ENCODE data around the gene B4GALT3.
A peak's percentile ranks its signal among the peaks of the same experiment; 100 is the strongest.
"Not testable (repeated sequence)": the region's sequence is repeated elsewhere in the genome, so short reads cannot be mapped to it uniquely, and the experiment has no call there.

The B4GALT3 gene

GRCh38 chr1:161177112-161177935 is at the start of gene B4GALT3:
TSS of gene B4GALT3 (minus strand) at chr1:161177507. CDS start at chr1:161176060, 1,447 bp downstream.
- DNase-seq, result peak; percentile 70

DNA sequence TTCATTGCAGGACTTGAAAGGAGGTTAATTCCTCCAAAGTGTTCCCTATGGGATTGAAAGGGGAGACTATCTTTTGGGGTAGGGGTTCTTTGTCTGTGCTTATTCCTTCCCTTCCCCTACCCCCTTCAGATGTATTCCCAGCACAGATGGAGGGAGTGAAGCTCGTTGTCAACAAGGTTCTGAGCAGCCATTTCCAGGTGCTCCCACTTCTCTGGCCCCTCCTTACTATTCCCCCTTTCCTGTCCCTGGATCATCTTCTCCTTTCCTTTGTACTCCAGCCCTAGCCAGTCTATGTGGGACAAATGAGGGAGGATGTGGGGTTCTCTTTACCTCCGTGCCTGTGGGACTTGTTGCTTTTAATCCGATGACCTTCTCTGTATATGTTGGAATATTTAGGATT is 49.5 kb upstream of the B4GALT3 start:
- DNase-seq, result no peak

DNA sequence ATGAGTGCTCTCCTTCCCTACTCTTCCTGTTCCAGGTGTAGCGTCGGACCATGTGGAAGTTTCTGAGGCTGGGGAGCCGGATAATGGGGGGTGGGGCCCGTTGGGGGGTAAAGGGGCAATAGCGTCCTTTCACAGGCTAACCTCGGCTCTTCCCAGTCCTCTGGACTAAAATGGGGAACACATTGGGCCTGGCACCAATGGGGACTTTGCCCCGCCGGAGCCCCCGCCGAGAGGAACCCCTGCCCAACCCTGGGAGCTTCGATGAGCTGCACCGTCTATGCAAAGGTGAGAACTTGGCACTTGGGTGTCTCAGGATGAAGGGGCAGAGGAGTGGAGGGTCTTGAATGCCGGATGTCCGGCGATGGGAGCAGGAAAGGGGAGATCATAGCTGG is 49.0 kb upstream of the B4GALT3 start:
- no peak for DNase-seq

GRCh38 chr1:161225534-161226319 is 48.4 kb upstream of the B4GALT3 start, which contains the start of gene TOMM40L:
TSS of gene TOMM40L (plus strand) at chr1:161226060. CDS start at chr1:161226490, 430 bp downstream.
- peak; percentile 69 for DNase-seq

DNA sequence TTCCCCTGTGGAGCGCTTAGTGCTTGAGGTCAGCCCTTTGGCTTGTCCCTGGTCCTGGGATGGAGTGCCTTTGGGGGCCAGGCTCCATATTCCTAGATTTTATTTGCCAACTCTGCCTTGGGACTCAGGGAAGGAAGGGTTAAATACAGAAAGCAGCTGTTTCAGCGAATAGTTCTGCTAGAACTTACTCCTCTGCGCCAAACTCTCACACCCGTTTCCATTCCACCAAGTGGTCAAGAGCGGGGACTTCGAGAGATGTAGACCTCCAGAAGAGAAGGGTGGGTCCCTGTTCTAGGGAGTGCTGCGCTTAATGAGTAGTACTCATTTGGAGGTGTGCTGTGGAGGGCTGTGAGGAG is 47.8 kb upstream of the B4GALT3 start:
- DNase-seq, result no peak

DNA sequence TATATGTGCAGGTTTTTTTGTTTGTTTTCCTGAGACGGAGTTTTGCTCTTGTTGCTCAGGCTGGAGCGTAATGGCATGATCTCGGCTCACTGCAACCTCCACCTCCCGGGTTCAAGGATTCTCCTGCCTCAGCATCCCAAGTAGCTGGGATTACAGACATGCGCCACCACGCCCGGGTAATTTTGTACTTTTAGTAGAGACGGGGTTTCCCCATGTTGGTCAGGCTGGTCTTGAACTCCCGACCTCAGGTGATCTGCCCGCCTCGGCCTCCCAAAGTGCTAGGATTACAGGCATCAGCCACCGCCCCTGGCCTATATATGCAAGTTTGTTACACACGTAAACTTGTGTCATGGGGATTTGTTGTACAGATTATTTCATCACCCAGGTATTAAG is 47.4 kb upstream of the B4GALT3 start:
- DNase-seq, result not testable (repeated sequence)

DNA sequence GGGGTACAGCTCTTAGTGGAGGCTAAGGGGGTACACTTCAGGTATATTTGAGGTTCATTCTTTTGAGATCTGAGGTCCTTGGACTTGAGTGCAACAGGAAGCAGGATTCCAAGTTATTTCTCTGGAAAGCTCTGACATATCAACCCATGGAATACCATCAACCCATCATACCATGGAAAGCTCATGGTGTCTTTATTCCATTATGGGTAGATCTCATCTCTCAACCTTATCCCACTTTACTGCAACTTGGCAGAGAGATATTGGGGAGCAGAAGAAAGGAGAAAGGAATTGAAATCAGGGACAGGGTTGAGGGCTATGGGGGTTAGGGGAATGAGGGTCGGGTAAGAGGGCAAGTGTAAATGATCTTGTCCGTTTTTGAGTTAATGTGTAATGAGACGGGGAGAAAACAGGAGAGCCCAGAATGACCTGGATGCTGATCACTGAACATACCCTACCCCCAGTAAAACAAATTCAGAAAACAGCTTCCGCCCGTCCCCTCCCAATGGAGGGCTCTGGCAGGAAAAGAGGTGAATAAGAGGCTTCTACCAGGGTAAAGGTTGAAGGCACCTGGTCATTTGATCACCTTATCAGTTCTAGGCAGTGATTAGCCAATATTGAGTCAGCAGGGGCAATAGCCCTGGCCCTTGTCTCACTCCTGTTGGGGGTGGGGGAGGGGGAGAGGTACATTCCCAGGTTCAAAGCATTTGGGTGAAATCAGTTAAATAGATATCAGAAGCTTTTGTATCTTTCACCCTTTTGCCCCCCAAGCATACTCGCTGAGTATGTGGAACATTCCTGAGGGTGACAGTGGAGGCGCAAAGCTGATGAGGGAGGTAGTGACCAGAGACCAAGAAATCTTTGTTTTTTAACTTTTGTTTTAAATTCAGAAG is 46.7 kb upstream of the B4GALT3 start:
- no peak for DNase-seq

GRCh38 chr1:161222175-161223019 is 45.1 kb upstream of the B4GALT3 start:
- no peak for DNase-seq

DNA sequence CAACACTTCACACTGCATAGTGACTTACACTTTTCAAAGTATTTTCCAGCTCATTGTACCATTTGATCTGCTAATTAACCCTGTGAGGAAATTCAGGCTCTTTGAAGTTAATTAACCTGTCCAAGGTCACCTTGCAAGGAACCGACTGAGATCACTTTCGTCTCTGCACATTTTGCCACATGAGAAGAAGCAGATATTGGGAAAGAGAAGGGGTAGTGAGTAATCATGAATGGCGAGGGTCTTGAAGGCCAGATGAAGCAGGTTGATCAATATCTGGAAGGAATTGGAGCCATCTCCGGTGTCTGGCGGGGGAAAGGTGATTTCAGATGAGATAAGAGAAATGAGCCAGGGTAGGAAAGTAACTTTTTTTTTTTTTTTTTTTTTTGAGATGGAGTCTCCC is 42.7 kb upstream of the B4GALT3 start:
- no peak for DNase-seq

GRCh38 chr1:161219078-161219892 is 42.0 kb upstream of the B4GALT3 start:
- no peak for DNase-seq

DNA sequence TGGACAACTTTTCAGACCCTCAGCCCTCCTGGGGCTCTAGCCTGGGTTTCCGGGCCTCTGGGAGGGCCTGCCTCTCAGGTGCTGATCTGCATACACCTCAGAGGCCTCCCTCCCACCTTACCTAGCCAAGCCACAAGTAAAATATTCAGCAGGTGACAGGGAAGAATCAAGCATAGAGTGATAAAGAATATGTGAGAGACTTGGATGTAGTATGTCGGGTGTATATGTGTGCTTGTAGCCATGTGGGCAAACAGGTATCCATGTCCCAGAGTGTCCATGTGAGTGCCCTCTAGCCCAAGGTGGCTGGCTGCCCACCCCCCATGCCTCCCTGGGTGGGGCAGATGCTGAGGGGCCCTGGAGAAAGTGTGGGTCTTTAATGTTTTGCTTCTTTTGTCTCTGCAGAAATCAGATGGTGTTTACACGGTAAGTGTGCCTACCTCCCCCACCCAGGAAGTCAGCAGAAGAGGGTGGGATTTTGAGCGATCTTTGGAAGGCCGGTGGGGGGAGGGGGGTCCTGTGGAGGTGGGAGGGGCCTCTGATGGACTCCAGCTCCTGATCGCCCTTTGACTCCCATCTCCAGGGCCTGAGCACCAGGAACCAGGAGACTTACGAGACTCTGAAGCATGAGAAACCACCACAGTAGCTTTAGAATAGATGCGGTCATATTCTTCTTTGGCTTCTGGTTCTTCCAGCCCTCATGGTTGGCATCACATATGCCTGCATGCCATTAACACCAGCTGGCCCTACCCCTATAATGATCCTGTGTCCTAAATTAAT is 41.2 kb upstream of the B4GALT3 start:
- peak; percentile 67 for DNase-seq

GRCh38 chr1:161217831-161218230 is 40.5 kb upstream of the B4GALT3 start:
- DNase-seq, result no peak

DNA sequence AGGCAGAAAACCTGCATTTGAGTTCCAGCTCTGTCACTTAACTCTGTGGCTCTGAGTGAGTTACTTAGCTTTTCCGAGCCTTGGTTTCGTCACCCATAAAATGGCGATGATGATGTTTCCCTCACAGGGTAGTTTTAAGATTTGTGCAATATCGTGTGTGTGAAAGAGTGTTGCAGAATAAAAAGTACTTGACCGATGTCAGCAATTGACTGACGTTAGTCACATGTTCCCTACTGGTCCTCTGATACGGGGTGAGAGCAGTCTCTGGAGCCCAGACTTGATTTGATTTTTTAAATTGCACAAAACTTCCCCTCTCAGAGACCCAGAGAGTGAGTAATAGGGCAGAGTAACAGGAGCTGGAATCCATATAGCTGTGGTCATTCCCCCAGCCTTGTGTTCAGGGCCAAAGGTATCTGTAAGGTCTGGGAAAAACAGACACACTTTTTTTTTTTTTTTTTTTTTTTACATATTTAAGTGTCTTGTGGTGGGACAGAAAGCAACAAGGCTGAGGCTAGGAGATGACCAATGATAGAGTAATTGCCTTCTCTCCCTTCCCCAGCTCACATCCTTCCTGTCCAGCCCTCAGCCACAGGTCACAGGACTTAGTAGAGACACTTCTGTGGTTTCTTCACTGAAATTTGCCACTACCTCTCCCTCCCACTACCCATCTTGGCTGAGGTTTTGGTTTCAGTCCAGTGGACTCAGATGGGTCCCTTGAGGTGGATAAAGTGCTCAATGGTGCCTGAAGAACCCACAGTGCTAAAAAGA is 39.8 kb upstream of the B4GALT3 start:
- peak; percentile 23 for DNase-seq

DNA sequence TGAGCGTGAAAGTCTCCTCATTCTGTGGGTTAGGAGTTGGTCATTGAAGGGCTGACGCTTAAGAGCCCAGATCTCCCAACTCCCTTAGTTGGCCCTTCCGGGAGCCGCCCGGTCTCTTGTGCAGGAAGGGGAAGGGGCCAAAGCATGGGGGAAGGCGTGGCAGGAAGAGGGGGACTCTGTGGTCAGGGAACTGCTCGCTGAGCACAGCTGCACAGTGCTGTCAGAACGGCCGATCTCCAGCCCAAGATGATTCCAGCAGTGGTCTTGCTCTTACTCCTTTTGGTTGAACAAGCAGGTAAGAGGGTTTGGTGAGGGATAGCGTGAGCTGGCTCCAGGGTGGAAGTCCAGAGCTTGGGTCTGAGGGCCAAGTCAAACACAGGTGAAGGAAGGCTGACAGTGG is 37.8 kb upstream of the B4GALT3 start, which contains the start of gene FCER1G:
FCER1G (plus strand) TSS at position 220 of the 400 bp plus-strand sequence; CDS start at position 247, 27 bp downstream.
- DNase-seq, result no peak

GRCh38 chr1:161214369-161214768 is 37.1 kb upstream of the B4GALT3 start:
- no peak for DNase-seq

DNA sequence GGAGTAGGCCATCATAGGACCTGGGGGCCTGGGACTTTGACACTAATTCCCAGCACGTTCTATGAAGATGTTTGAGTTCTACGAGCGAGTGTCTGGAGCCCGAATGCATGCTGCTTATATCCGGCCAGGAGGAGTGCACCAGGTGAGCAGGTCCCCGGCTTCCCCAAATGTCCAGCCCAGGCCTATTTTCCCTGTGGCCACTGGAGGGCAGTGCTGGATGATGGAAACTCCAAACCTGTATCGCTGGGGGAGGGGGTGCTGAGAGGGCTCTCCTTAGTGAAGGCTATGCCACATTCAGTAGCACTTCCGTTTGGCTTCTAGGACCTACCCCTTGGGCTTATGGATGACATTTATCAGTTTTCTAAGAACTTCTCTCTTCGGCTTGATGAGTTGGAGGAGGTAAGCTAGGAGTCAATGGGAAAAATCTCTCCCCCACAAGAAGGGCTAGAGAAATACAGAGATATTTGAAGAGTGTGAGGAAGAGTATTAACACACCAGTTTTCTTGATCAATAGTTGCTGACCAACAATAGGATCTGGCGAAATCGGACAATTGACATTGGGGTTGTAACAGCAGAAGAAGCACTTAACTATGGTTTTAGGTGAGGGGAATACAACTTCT is 32.6 kb upstream of the B4GALT3 start:
- no peak for DNase-seq

GRCh38 chr1:161207173-161207572 is 29.9 kb upstream of the B4GALT3 start:
- no peak for DNase-seq

DNA sequence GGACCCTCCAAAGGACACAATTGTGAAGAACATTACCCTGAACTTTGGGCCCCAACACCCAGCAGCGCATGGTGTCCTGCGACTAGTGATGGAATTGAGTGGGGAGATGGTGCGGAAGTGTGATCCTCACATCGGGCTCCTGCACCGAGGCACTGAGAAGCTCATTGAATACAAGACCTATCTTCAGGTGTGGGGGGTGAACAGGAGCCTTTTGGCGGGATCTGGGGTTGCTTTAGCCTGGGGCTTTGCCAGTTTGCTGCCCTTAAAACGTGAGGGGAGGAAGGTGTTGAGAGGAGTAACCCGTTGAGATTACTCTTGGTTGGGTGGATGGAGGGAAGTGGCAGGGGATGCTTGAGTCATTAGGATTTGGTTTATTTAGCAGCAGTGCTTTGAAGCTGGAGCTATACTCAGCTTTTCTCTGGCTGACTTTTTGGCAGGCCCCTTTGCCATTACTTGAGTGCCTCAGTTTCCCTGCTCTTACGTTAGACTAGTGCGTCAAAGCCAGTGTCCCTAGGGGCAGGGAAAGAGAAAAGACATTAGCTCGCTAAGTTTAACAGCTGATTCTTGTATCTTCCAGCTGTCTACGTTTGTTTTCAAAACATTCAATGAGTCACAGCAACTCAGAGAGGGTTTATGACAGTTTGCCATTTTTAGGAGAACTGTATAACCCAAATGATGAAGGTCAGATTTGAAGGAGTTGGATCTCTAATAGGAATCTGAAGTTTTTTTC is 29.3 kb upstream of the B4GALT3 start:
- no peak for DNase-seq
